LHCN-M2 (cell line): ENCODE results near the gene ENGASE. TPM values are rescaled to one million over a fixed set of nuclear protein-coding genes. Genes with fewer than 3 reads are reported as not detected.
"Not testable (repeated sequence)": the region's sequence is repeated elsewhere in the genome, so short reads cannot be mapped to it uniquely, and the experiment has no call there.

Source experiments
- DNase-seq: peaks from one replicate; pipeline ENCODE4 v3.0.0-alpha.2; 2012; ENCODE audit warnings: low read depth
- polyA plus RNA-seq: library from polyadenylated mRNA; unstranded; fragments of >200 nt; gene quantifications from one replicate; pipeline ENCODE4 v1.2.1, GENCODE V29; 2012; ENCODE audit warnings: missing spikeins
- total RNA-seq: library from RNA; depleted of rRNA; stranded (reverse); fragments of >200 nt; gene quantifications from 2 replicates; pipeline ENCODE4 v1.2.3, GENCODE V29; 2014; rRNA removed

The ENGASE gene
- 7.6 and 11.7 TPM in 2 replicates for total RNA-seq
- 4.6 TPM for polyA plus RNA-seq

- peak; percentile 87 for DNase-seq
Measured at GRCh38 chr17:79074649-79075445, at the start of gene ENGASE. ENGASE (plus strand) TSS chr17:79074824; CDS start chr17:79074945, 121 bp downstream.

GRCh38 chr17:79024901-79025737 lies 49.5 kb upstream of the ENGASE start:
- DNase-seq, result no peak

GRCh38 chr17:79026376-79027273 lies 48.0 kb upstream of the ENGASE start:
- peak; percentile 85 for DNase-seq

DNA sequence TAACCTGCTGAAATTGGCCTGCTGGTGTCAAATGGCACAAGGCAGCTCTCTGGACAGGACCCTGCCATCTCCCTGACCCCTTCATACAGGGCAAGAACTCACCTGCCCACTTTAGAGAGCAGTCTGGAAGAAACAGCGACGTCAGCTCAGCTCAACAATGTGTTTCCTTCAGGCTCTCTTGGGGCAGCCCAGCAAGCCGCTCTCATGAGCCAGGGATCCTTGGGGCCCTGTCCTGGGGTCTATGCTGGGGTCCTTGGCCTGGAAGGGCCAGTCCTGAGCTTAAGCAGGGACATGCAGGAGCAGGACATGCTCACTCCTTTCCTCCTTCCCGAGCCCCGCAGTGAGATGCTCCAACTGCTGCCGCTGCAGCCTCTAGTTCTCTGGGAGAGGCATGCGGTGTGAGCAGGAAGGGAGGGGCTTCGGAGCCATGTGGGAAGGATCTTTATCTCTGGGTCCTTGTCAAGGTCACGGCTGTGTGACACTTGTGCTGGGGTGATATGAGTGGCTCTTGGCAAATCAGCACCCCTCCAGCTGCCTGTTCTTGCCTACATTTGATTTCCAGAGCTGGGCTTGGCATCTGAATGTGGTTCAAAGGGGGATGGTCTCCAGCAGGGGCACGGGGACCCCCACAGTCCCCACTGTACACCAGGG lies 47.2 kb upstream of the ENGASE start:
- DNase-seq, result peak; percentile 29

- DNase-seq, result peak; percentile 81
Measured at GRCh38 chr17:79027925-79028491, 46.6 kb upstream of the ENGASE start.

DNA sequence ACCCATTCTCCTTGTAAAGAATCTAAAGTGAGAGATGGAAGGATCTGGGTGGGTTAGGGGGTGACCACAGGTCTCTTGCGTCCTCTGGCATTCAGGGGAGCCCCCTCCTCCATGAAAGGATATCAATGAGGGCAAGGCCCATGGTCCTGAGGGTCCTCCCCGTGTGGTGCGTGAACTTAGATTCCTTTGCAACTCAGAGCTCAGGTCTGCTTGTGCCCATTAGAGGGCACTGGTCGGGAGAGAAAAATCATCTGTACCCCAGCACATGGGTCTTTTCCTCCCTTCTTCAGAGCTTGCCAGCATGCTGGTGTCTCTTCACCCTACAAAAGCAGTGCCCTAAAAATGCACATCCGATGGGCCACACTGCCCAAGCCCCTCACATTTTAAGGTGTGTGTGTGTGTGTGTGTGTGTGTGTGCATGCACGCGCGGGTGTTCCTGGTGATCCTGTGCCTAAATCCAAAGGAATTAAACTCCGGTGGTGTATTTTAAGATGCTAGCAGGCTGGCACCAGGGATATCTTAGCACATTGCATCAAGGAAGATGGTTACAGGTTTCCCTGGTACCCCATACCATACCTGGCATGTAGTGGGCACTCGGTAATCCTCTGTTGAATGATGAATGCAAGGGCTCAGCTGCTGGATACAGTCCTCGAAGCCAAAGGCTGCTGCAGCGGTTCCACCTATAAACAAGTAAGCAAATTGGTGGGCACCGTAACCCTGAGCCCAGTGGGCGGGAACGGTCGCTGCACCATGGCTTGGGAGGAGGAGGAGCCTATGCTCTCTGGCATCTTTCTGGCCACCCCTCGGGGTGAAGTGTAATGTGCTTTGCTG lies 45.9 kb upstream of the ENGASE start:
- DNase-seq, result no peak

GRCh38 chr17:79029327-79030009 lies 45.2 kb upstream of the ENGASE start:
- no peak for DNase-seq

GRCh38 chr17:79030636-79031035 lies 44.0 kb upstream of the ENGASE start:
- DNase-seq, result not testable (repeated sequence)

DNA sequence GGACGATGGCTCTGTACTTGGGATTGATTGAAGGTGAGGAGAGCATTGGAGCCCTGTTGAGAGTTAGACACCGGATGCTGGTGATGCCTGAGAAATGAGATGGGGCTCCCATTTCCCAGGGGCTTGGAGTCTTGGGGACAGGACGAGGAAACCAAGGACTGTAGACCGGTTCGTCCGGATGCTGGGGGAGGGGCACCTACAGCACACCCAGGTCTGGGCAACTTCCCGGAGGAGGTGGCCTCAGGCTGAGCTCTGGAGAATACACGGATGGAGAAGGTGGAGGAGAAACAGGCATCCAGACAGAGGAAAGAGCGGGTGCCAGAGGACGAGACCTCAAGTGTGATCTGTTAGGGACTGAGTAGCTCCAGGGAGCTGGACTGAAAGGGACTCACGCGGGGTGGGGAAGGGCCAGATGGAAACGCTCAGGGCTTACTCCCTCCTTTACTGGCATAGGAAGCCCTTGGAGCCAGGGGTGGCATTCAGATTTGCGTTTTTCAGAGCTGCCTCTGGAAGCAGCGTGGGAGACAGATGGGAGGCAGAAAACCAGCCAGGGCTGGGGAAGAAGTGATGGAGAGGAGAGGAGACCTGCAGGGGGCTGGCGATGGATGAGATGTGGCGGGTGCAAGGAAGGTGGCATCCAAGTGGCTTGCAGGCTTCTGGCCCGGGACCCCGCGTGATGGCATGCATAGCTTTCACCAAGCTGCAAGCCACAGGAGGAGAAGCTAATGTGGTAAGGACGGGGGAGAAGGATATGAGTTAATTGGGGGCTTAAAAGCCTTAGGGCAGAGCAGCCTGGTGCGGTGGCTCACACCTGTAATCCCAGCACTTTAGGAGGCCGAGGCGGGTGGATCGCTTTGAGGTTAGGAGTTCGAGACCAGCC lies 42.4 kb upstream of the ENGASE start:
- no peak for DNase-seq

- DNase-seq, result no peak
Measured at GRCh38 chr17:79033046-79033616, 41.5 kb upstream of the ENGASE start.

DNA sequence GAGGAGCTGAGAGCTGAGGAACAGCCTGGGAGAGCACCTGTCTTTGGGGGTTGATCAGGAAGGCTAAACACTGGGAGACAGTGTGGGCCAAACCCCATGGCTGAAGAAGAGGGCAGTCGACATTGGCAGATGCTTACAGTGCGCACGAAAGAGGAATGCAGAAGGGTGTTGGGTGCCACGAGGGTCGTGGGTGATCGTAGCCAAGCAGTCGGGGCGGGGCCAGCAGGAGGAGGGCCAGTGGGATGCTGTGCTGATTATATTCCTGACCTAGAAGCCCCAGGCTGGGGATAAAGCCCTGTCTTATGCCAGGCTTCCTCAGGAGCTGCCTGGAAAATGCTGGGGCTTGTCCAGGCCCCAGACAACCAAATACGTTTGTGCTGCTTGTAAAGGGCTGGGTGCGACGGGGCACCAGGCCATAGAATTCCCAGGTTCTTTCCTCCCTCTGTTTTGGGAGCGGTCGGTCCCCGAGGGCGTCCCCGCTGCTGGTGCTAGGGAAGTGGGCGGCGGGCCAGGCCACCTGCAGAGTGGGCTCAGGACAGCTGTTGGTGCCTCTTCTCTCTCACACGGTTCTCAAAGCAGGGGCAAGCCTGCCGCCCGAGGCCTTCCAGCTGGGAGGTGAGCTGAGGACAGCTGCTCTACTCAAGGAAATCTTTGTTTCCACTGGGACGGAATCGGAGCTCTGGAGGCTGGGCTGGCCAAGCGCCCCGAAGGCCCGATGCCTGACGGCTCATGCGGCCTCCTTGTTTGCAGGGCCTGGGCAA lies 40.7 kb upstream of the ENGASE start:
- DNase-seq, result no peak

GRCh38 chr17:79034931-79035485 lies 39.6 kb upstream of the ENGASE start:
- DNase-seq, result no peak

GRCh38 chr17:79035686-79036085 lies 38.9 kb upstream of the ENGASE start:
- DNase-seq, result no peak

GRCh38 chr17:79036181-79036580 lies 38.4 kb upstream of the ENGASE start:
- no peak for DNase-seq

GRCh38 chr17:79036596-79036995 lies 38.0 kb upstream of the ENGASE start:
- DNase-seq, result peak; percentile 95

- DNase-seq, result peak; percentile 84
Measured at GRCh38 chr17:79038545-79039135, 36.0 kb upstream of the ENGASE start.
